ENCODE measurements around the gene ZNF174.

ZNF174 gene

GRCh38 chr16:3400779-3401688 is at the start of gene ZNF174, which contains the start of gene ZSCAN32:
Gene ZNF174, plus strand, starts transcription at chr16:3401215. Its CDS starts 790 bp downstream, at chr16:3402005.
Gene ZSCAN32, minus strand, starts transcription at chr16:3401004. Its CDS starts 3,447 bp downstream, at chr16:3397557.
- DNase-seq (ENCODE audit: extremely low read depth, low read depth), result peak; percentile 99
- TF ChIP-seq CTCF (IDR thresholded peaks at IDR 0.05; ENCODE audit: low read depth, low read length), result no peak

- TF ChIP-seq CTCF (IDR thresholded peaks at IDR 0.05; ENCODE audit: low read depth, low read length), result no peak
- no peak for DNase-seq (ENCODE audit: extremely low read depth, low read depth)
Observed at GRCh38 chr16:3355589-3355988, 45.4 kb upstream of the ZNF174 start, which contains the start of gene OR2C1. Gene OR2C1, plus strand, starts transcription at chr16:3355889. Its CDS starts 52 bp downstream, at chr16:3355941.

GRCh38 chr16:3356118-3356517 is 44.9 kb upstream of the ZNF174 start:
- no peak for TF ChIP-seq CTCF (IDR thresholded peaks at IDR 0.05; ENCODE audit: low read depth, low read length)
- DNase-seq (ENCODE audit: extremely low read depth, low read depth), result no peak

GRCh38 chr16:3358871-3359270 is 42.1 kb upstream of the ZNF174 start:
- no peak for TF ChIP-seq CTCF (IDR thresholded peaks at IDR 0.05; ENCODE audit: low read depth, low read length)
- no peak for DNase-seq (ENCODE audit: extremely low read depth, low read depth)

- no peak for DNase-seq (ENCODE audit: extremely low read depth, low read depth)
- no peak for TF ChIP-seq CTCF (IDR thresholded peaks at IDR 0.05; ENCODE audit: low read depth, low read length)
Observed at GRCh38 chr16:3362931-3363330, 38.1 kb upstream of the ZNF174 start.

GRCh38 chr16:3363793-3364192 is 37.2 kb upstream of the ZNF174 start:
- no peak for TF ChIP-seq CTCF (IDR thresholded peaks at IDR 0.05; ENCODE audit: low read depth, low read length)
- DNase-seq (ENCODE audit: extremely low read depth, low read depth), result no peak

GRCh38 chr16:3364774-3365427 is 36.1 kb upstream of the ZNF174 start:
- peak; percentile 90 for DNase-seq (ENCODE audit: extremely low read depth, low read depth)
- TF ChIP-seq CTCF (IDR thresholded peaks at IDR 0.05; ENCODE audit: low read depth, low read length), result no peak

Measured in AG09319 (cell line).